Heart left ventricle (tissue), 13 donors: ENCODE results near the gene NFIX.

Experiments used
- POLR2A ChIP-seq, 2 donors: fragments of 450-650 bp; IDR thresholded peaks; one replicate each; pipeline ENCODE4 v1.6.1; 2017; ENCODE audit warnings: antibody characterized with exemption in 2 of 2, mild to moderate bottlenecking in 2 of 2, moderate library complexity in 2 of 2
- TF ChIP-seq, protein P1 (sequence below), 12 donors: fragments of 200-600 bp; sonication (generic) in 4 of 12; IDR thresholded peaks; one replicate each; pipeline versions ENCODE4 v1.5.0 to v1.8.0; 2018 to 2022; ENCODE audit warnings: antibody characterized with exemption in 12 of 12, mild to moderate bottlenecking in 5 of 12
- donor health status: ischemic (EF 13 %, LVEDD 7.1; RV severe dilation, severe dysfunction).
- donor health status: DM: no; HTN: yes; CAD: no.
- donor health status: DM: no; HTN: no; CAD: no.
- donor health status: ischemic (EF 25% LVEDD 6.9; RV normal size, moderate dysfunction).
- donor health status: ischemic (EF 25% LVEDD 5.7; RV mildly dilated, moderate dysfunction).
- donor health status: ischemic (EF 35%, LVEDD 5.7; RV mildly dilated, moderate dysfunction).
- donor health status: nonischemic (EF 11% LVEDD 7.7; RV severe dilation, severe dysfunction).
- donor health status: DM: yes; HTN: yes; CAD: no.
- donor health status: PGD.
- donor health status: ischemic (EF 29% LVEDD 5.4; RV normal size, mild dysfunction).
- donor health status: nonischemic (EF 23%, LVEDD 6.1; RV moderate dilation, normal function).

DNA sequence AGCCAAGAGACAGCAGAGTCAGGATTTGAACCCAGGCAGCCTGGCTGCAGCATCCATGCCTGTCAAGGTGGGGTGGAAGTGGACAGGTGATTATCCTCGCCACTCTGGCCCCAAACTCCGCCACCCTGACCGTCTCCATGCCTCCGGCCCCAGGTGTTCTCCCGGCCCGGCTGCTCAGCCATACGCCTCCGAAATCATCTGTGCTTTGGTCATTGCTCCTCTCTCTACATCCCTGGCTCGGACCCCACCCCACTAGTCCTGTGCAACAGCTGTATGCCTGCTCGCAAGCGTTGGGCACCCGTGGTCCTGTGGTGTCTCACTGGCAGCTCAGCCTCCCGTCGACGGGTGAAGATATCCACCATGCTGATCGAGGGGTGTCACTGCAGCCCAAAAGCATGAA is 22.0 kb upstream of the NFIX start:
- TF ChIP-seq, protein P1, sequence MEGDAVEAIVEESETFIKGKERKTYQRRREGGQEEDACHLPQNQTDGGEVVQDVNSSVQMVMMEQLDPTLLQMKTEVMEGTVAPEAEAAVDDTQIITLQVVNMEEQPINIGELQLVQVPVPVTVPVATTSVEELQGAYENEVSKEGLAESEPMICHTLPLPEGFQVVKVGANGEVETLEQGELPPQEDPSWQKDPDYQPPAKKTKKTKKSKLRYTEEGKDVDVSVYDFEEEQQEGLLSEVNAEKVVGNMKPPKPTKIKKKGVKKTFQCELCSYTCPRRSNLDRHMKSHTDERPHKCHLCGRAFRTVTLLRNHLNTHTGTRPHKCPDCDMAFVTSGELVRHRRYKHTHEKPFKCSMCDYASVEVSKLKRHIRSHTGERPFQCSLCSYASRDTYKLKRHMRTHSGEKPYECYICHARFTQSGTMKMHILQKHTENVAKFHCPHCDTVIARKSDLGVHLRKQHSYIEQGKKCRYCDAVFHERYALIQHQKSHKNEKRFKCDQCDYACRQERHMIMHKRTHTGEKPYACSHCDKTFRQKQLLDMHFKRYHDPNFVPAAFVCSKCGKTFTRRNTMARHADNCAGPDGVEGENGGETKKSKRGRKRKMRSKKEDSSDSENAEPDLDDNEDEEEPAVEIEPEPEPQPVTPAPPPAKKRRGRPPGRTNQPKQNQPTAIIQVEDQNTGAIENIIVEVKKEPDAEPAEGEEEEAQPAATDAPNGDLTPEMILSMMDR (IDR thresholded peaks at IDR 0.05) = no peak
- no peak for TF ChIP-seq POLR2A (IDR thresholded peaks at IDR 0.05)
